ENCODE results near the gene PACSIN3. TPM values are rescaled to one million over a fixed set of nuclear protein-coding genes. Genes with fewer than 3 reads are reported as not detected.

PACSIN3 gene
- total RNA-seq, 3 donors from 2014 or later (not counting 1 experiment from before 2014, with no cell fraction given) = 1.3 TPM; not detected in 2

DNA sequence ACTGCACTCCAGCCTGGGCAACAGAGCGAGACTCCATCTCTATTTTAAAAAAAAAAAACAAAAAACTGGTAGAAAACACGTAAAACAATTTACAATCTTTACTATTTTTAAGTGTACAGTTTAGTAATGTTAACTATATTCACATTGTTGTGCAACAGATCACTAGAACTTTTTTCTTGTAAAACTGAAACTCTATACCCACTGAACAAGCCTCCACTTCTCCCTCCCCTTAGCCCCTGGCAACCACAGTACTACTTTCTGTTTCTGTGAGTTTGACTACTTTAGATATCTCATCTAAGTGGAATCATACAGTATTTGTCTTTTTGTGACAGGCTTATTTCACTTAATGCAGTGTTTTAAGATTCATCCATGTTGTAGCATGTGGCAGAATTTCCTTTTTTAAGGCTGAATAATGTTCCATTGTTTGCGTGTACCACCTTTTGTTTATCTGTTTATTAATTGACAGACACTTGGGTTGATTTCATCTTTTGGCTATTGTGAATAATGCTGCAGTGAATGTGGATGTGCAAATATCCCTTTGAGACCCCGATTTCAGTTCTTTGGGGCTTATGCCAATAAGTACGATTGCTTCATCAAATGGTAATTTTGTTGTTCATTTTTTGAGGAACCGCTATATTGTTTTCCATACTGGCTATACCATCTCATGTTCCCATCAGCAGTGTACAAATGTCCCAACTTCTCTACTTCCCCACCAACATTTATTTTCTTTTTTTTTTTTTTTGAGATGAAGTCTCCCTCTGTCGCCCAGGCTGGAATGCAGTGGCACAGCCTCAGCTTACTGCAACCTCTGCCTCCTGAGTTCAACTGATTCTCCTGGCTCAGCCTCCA, 39.5 kb upstream of the PACSIN3 start:
- intact Hi-C loops (cut with micrococcal nuclease) = no loop called here
- 82% methylated on average over 7 of the region's 7 CpGs for WGBS (ENCODE audit: insufficient coverage)
- Mint-ChIP-seq H3K4me1 (peaks cover 6 to 12% of the 10 kb centered on the region in 2 donors), H3K27me3 (ENCODE audit: low read depth in 2 of 2) (no peaks in the 10 kb centered on the region), H3K9me3 (no peaks in the 10 kb centered on the region), H3K36me3 (no peaks in the 10 kb centered on the region), H3K27ac (peak overlapping the region; percentile 56 to 59), H3K4me3 (no peak overlapping the region)
- TF ChIP-seq, protein P1, sequence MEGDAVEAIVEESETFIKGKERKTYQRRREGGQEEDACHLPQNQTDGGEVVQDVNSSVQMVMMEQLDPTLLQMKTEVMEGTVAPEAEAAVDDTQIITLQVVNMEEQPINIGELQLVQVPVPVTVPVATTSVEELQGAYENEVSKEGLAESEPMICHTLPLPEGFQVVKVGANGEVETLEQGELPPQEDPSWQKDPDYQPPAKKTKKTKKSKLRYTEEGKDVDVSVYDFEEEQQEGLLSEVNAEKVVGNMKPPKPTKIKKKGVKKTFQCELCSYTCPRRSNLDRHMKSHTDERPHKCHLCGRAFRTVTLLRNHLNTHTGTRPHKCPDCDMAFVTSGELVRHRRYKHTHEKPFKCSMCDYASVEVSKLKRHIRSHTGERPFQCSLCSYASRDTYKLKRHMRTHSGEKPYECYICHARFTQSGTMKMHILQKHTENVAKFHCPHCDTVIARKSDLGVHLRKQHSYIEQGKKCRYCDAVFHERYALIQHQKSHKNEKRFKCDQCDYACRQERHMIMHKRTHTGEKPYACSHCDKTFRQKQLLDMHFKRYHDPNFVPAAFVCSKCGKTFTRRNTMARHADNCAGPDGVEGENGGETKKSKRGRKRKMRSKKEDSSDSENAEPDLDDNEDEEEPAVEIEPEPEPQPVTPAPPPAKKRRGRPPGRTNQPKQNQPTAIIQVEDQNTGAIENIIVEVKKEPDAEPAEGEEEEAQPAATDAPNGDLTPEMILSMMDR (IDR thresholded peaks at IDR 0.05) = no peak
- Histone ChIP-seq H3K36me3 (ENCODE audit: control insufficient read depth, insufficient read depth, low read length) (peaks cover 17% of the 10 kb centered on the region), H3K27ac (ENCODE audit: low read length) (no peak overlapping the region), H3K4me3 (ENCODE audit: low read length) (no peak overlapping the region), H3K27me3 (ENCODE audit: control insufficient read depth, insufficient read depth, low read length) (no peaks in the 10 kb centered on the region), H3K4me1 (ENCODE audit: control insufficient read depth, insufficient read depth, low read length) (no peaks in the 10 kb centered on the region), H3K9me3 (ENCODE audit: control insufficient read depth, insufficient read depth, low read length) (no peaks in the 10 kb centered on the region)
- DNase-seq (no peak), ATAC-seq (peak; percentile 73 to 87 (median 77))

GRCh38 chr11:47222696-47223095, 36.5 kb upstream of the PACSIN3 start:
- no peak overlapping the region for H3K4me3 Mint-ChIP-seq
- no peaks in the 10 kb centered on the region for H3K9me3 Mint-ChIP-seq
- Histone ChIP-seq H3K27me3 (ENCODE audit: control insufficient read depth, insufficient read depth, low read length) (no peaks in the 10 kb centered on the region), H3K4me1 (ENCODE audit: control insufficient read depth, insufficient read depth, low read length) (no peaks in the 10 kb centered on the region), H3K27ac (ENCODE audit: low read length) (no peak overlapping the region), H3K9me3 (ENCODE audit: control insufficient read depth, insufficient read depth, low read length) (no peaks in the 10 kb centered on the region), H3K4me3 (ENCODE audit: low read length) (no peak overlapping the region), H3K36me3 (ENCODE audit: control insufficient read depth, insufficient read depth, low read length) (peaks cover 19% of the 10 kb centered on the region)
- H3K4me1 Mint-ChIP-seq = peaks cover 14 to 20% of the 10 kb centered on the region in 2 donors
- DNase-seq = no peak
- no peak overlapping the region for H3K27ac Mint-ChIP-seq
- intact Hi-C loops (cut with micrococcal nuclease) = no loop called here
- H3K36me3 Mint-ChIP-seq = no peaks in the 10 kb centered on the region
- TF ChIP-seq, protein P1 (IDR thresholded peaks at IDR 0.05) = no peak
- no peaks in the 10 kb centered on the region for H3K27me3 Mint-ChIP-seq (ENCODE audit: low read depth in 2 of 2)
- ATAC-seq = no peak
- 97% methylated on average over 2 of the region's 2 CpGs for WGBS (ENCODE audit: insufficient coverage)

- Histone ChIP-seq H3K4me3 (ENCODE audit: low read length) (no peak overlapping the region), H3K36me3 (ENCODE audit: control insufficient read depth, insufficient read depth, low read length) (peaks cover 17% of the 10 kb centered on the region), H3K4me1 (ENCODE audit: control insufficient read depth, insufficient read depth, low read length) (peaks cover 15% of the 10 kb centered on the region), H3K9me3 (ENCODE audit: control insufficient read depth, insufficient read depth, low read length) (no peaks in the 10 kb centered on the region), H3K27ac (ENCODE audit: low read length) (no peak overlapping the region), H3K27me3 (ENCODE audit: control insufficient read depth, insufficient read depth, low read length) (no peaks in the 10 kb centered on the region)
- Mint-ChIP-seq H3K27ac (no peak overlapping the region), H3K4me3 (no peak overlapping the region), H3K4me1 (peaks cover 21 to 26% of the 10 kb centered on the region in 2 donors), H3K9me3 (no peaks in the 10 kb centered on the region), H3K36me3 (no peaks in the 10 kb centered on the region), H3K27me3 (ENCODE audit: low read depth in 2 of 2) (no peaks in the 10 kb centered on the region)
- ATAC-seq (no peak), DNase-seq (no peak)
- intact Hi-C loops (cut with micrococcal nuclease) = no loop called here
- WGBS (ENCODE audit: insufficient coverage) = 100% methylated on average over 1 of the region's 1 CpG
- TF ChIP-seq, protein P1 (IDR thresholded peaks at IDR 0.05) = no peak
Measured at GRCh38 chr11:47220401-47220821, 34.2 kb upstream of the PACSIN3 start.
